PC-9 (cell line): Measurements from ENCODE around the gene ADAM8.

Experiments used
- CTCF ChIP-seq: fragments of 200-600 bp; sonication (generic); conservative IDR thresholded peaks from 2 replicates; pipeline ENCODE4 v1.6.1; 2017; ENCODE audit warnings: mixed run types, antibody characterized with exemption, mild to moderate bottlenecking, moderate library complexity
- EZH2 ChIP-seq: fragments of 200-600 bp; sonication (generic); IDR thresholded peaks from 2 replicates; pipeline ENCODE4 v1.8.0; 2017; ENCODE audit warnings: antibody characterized with exemption, low read depth

GRCh38 chr10:133297504-133297903, 20.8 kb upstream of the ADAM8 start:
- TF ChIP-seq CTCF (no peak), EZH2 (no peak)
